Panc1 (cell line): ENCODE data around the gene ZDHHC18. TPM values are rescaled to one million over a fixed set of nuclear protein-coding genes. Genes with fewer than 3 reads are reported as not detected.

Experiments used
- ATAC-seq: fragments of 200-7000 bp; cut with Tn5 transposase; 2 replicates; pipeline ENCODE4 v1.9.1; 2020; ENCODE audit warnings: mild to moderate bottlenecking, moderate library complexity
- BruUV-seq: library from RNA; stranded (reverse); fragments of 400-500 nt; replicated peaks from 2 replicates; lab custom pipeline; 2021; lab: Mats Ljungman, UMichigan
- CTCF ChIA-PET: fragments of 300-600 bp; sonication (Branson Sonifier 250); formaldehyde crosslinking; loops from one replicate; lab custom pipeline; 2022; ENCODE audit warnings: antibody characterized with exemption; lab: Charles Lee
- POLR2A ChIA-PET: fragments of 300-600 bp; sonication (Branson Sonifier 250); formaldehyde crosslinking; loops from one replicate; lab custom pipeline; 2022; ENCODE audit warnings: antibody characterized with exemption; lab: Charles Lee
- DNase-seq: peaks from one replicate; pipeline ENCODE4 v3.0.0-alpha.2; 2010; ENCODE audit warnings: low read depth, low spot score
- H3K27ac ChIP-seq: 2 replicates; pipeline ENCODE4 v1.5.1; 2011; ENCODE audit warnings: mild to moderate bottlenecking, low read length, inconsistent platforms
- H3K27me3 ChIP-seq: fragments of 200-500 bp; sonication (Bioruptor generic); 2 replicates; pipeline ENCODE4 v1.6.0; 2014; ENCODE audit warnings: low read length, inconsistent platforms; ENCODE audit not compliant: control insufficient read depth, insufficient read depth
- H3K36me3 ChIP-seq: fragments of 200-500 bp; sonication (Bioruptor generic); 2 replicates; pipeline ENCODE4 v1.5.1; 2014; ENCODE audit warnings: inconsistent platforms, mild to moderate bottlenecking, low read length, moderate library complexity; ENCODE audit not compliant: control insufficient read depth, insufficient read depth
- H3K4me1 ChIP-seq: 2 replicates; pipeline ENCODE4 v1.5.1; 2011; ENCODE audit warnings: inconsistent platforms, mild to moderate bottlenecking, low read length, moderate library complexity; ENCODE audit not compliant: control insufficient read depth, insufficient read depth
- H3K4me3 ChIP-seq, 2 experiments: 2 replicates each; pipeline ENCODE4 v1.5.1; 2011 to 2012; ENCODE audit warnings: low read depth in 2 of 2, low read length in 2 of 2, mild to moderate bottlenecking in 2 of 2, inconsistent platforms in 1 of 2, moderate library complexity in 1 of 2
- H3K9me3 ChIP-seq: fragments of 200-500 bp; sonication (Bioruptor generic); 2 replicates; pipeline ENCODE4 v1.5.1; 2014; ENCODE audit warnings: low read depth, mild to moderate bottlenecking, inconsistent platforms, low read length, moderate library complexity; ENCODE audit not compliant: control insufficient read depth, insufficient read depth
- POLR2AphosphoS5 ChIP-seq: IDR thresholded peaks from 2 replicates; pipeline ENCODE4 v1.6.1; 2012; ENCODE audit warnings: mild to moderate bottlenecking, low read depth, low read length, moderate library complexity
- SIN3A ChIP-seq: IDR thresholded peaks from 2 replicates; pipeline ENCODE4 v1.6.1; 2012; ENCODE audit warnings: low read depth, mild to moderate bottlenecking, low read length, moderate library complexity, borderline replicate concordance; ENCODE audit not compliant: insufficient read depth
- TCF7L2 ChIP-seq: IDR thresholded peaks from 2 replicates; pipeline ENCODE4 v1.6.1; 2011; ENCODE audit warnings: mild to moderate bottlenecking, low read depth, low read length, inconsistent platforms
- in situ Hi-C: cut with HindIII; loops from 2 replicates; pipeline ENCODE4 v1.10.0; 2016; ENCODE audit warnings: low sequenced_read_pairs, low pct_unique_long_range_greater_than_20kb
- intact Hi-C: fragments of 100-400 bp; cut with micrococcal nuclease; formaldehyde crosslinking; loops from one replicate; pipeline ENCODE4 v1.10.0; 2022; ENCODE audit not compliant: unreplicated experiment
- total RNA-seq: library from RNA; stranded (reverse); gene quantifications from one replicate; pipeline ENCODE4 v1.2.1, GENCODE V29; 2021; ENCODE audit not compliant: unreplicated experiment
- TF ChIP-seq, protein P1 (sequence below): fragments of 450-650 bp; IDR thresholded peaks from 2 replicates; pipeline ENCODE4 v1.5.1; 2017; ENCODE audit warnings: mild to moderate bottlenecking
- TF ChIP-seq, protein P2 (sequence below), 2 experiments: IDR thresholded peaks; 2 replicates each; pipeline ENCODE4 v1.6.1; 2011 to 2012; ENCODE audit warnings: low read depth in 2 of 2, control low read depth in 1 of 2, low read length in 1 of 2, mild to moderate bottlenecking in 1 of 2, moderate library complexity in 1 of 2; ENCODE audit not compliant: insufficient read depth in 1 of 2

Gene ZDHHC18
- total RNA-seq, 1 experiment from 2014 or later = 45.4 TPM

DNA sequence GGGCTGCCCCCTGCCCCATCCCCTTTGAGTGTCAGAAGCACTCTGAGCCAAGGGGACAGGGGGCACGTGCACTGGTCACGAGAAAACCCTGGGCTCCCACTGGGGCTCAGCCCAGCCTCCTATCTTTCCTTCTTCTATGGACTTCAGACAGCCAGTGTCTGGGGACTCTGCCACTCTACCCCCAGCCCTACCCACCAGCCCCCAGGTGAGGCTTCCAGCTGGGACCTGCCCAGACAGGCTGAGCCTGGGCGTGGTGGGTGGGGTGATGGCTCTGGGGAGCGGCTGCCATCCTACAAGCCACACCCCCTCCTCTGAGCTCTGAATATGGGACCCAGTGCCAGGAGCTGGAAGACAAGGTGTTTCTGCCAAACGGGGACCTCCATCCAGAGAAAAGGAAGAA is 28.4 kb downstream of the ZDHHC18 start:
- intact Hi-C loops = no loop called here

DNA sequence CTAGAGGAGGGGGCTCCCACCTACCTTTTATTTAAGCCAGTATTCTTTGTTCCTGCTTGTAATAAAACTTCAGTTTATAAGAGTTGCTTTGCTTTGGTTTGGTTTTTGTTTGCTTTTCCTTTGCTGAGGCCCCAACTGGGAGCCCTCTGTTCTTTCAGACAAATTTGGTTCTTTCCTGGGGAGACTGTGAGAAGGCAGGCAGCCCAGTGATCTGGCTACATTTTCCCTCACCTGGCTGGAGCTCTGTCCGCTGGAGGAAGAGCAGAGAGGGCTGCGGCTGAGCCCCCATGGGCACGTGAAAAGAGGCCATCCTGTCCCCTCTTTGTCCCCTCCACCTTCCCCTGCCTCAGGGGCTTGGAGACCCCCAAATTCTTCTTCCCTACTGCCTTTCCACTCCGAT is 29.1 kb downstream of the ZDHHC18 start:
- Histone ChIP-seq H3K36me3 (peaks cover 2% of the 10 kb centered on the region; the same call in 1 of the 2 replicates), H3K9me3 (no peaks in the 10 kb centered on the region), H3K27ac (no peak overlapping the region), H3K4me1 (no peaks in the 10 kb centered on the region; the same call in 1 of the 2 replicates), H3K4me3 (no peak overlapping the region), H3K27me3 (no peaks in the 10 kb centered on the region)
- intact Hi-C loops = no loop called here
- TF ChIP-seq POLR2AphosphoS5 (no peak), TCF7L2 (no peak), SIN3A (no peak)
- TF ChIP-seq, protein P1, sequence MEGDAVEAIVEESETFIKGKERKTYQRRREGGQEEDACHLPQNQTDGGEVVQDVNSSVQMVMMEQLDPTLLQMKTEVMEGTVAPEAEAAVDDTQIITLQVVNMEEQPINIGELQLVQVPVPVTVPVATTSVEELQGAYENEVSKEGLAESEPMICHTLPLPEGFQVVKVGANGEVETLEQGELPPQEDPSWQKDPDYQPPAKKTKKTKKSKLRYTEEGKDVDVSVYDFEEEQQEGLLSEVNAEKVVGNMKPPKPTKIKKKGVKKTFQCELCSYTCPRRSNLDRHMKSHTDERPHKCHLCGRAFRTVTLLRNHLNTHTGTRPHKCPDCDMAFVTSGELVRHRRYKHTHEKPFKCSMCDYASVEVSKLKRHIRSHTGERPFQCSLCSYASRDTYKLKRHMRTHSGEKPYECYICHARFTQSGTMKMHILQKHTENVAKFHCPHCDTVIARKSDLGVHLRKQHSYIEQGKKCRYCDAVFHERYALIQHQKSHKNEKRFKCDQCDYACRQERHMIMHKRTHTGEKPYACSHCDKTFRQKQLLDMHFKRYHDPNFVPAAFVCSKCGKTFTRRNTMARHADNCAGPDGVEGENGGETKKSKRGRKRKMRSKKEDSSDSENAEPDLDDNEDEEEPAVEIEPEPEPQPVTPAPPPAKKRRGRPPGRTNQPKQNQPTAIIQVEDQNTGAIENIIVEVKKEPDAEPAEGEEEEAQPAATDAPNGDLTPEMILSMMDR = no peak
- TF ChIP-seq, protein P2, sequence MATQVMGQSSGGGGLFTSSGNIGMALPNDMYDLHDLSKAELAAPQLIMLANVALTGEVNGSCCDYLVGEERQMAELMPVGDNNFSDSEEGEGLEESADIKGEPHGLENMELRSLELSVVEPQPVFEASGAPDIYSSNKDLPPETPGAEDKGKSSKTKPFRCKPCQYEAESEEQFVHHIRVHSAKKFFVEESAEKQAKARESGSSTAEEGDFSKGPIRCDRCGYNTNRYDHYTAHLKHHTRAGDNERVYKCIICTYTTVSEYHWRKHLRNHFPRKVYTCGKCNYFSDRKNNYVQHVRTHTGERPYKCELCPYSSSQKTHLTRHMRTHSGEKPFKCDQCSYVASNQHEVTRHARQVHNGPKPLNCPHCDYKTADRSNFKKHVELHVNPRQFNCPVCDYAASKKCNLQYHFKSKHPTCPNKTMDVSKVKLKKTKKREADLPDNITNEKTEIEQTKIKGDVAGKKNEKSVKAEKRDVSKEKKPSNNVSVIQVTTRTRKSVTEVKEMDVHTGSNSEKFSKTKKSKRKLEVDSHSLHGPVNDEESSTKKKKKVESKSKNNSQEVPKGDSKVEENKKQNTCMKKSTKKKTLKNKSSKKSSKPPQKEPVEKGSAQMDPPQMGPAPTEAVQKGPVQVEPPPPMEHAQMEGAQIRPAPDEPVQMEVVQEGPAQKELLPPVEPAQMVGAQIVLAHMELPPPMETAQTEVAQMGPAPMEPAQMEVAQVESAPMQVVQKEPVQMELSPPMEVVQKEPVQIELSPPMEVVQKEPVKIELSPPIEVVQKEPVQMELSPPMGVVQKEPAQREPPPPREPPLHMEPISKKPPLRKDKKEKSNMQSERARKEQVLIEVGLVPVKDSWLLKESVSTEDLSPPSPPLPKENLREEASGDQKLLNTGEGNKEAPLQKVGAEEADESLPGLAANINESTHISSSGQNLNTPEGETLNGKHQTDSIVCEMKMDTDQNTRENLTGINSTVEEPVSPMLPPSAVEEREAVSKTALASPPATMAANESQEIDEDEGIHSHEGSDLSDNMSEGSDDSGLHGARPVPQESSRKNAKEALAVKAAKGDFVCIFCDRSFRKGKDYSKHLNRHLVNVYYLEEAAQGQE (IDR thresholded peaks at IDR 0.05; ENCODE audit: insufficient read depth in 1 of 2, low read depth in 2 of 2, low read length in 1 of 2) = no peak
- in situ Hi-C loops = no loop called here
- ATAC-seq (no peak), DNase-seq (no peak)
- POLR2A ChIA-PET = no interaction called here
- no TSS peak for BruUV-seq
- CTCF ChIA-PET = no interaction called here

More for the DNA sequence above, 28.4 kb downstream of the ZDHHC18 start:
- H3K4me3 ChIP-seq = no peak overlapping the region
- BruUV-seq = no TSS peak
- H3K27me3 ChIP-seq = no peaks in the 10 kb centered on the region
- in situ Hi-C loops = no loop called here
- no peaks in the 10 kb centered on the region for H3K9me3 ChIP-seq
- ChIA-PET POLR2A (no interaction called here), CTCF (interaction anchor here (0.5 kb wide), 1 partner anchor 19 kb away, joined by 6 read pairs; no protein-coding TSS in a partner anchor)
- H3K36me3 ChIP-seq = peaks cover 4% of the 10 kb centered on the region; the same call in 1 of the 2 replicates
- no peak overlapping the region for H3K27ac ChIP-seq
- no peak for ATAC-seq
- H3K4me1 ChIP-seq = no peaks in the 10 kb centered on the region; the same call in 1 of the 2 replicates
- DNase-seq = no peak
- TF ChIP-seq, protein P1 = no peak
- TF ChIP-seq POLR2AphosphoS5 (no peak), SIN3A (no peak), TCF7L2 (no peak)
- TF ChIP-seq, protein P2 (IDR thresholded peaks at IDR 0.05; ENCODE audit: insufficient read depth in 1 of 2, low read depth in 2 of 2, low read length in 1 of 2) = no peak
